ENCODE results near the gene LYSMD1.
A peak's percentile ranks its signal among the peaks of the same experiment; 100 is the strongest.
"Not testable (repeated sequence)": the region's sequence is repeated elsewhere in the genome, so short reads cannot be mapped to it uniquely, and the experiment has no call there.

Gene LYSMD1, protein sequence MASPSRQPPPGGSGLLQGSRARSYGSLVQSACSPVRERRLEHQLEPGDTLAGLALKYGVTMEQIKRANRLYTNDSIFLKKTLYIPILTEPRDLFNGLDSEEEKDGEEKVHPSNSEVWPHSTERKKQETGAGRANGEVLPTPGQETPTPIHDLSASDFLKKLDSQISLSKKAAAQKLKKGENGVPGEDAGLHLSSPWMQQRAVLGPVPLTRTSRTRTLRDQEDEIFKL

DNA sequence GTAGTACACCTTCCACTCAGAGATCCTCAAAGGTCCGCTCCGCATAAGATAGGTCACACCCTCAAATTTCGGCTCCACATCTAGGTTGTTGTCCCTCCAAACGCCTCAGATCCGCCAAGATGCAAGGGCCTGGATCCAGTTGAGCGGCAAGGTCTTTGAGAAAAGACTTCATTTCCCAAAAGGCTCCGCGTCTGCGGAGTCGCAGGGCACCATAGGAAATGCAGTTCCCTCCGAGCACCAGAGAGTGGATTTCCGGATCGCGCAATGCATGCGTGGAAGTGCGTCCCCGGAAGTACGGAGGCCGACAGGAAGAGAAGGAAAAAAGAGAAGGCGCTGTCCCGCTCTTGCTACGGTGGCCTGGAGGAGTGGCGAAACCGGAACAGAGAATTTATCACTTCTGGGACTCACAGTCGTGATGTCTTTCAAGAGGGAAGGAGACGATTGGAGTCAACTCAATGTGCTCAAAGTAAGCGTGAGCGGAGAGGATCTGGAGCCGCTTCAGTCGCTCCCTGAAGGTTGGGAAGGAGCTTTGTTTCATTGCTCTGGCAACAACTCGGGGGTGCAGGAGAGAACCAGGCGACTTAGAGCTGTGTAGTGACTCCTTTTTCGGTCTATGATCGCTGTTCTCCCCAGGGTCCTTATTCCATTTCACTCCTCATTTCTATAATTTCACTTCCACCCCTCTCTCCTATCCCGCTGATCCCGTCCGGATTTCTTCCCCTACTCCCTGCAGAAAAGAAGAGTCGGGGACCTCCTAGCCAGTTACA is at the start of gene LYSMD1, which contains the start of gene SCNM1:
TSS of gene LYSMD1 (minus strand) at position 165 of the 767 bp plus-strand sequence. CDS start 644 bp downstream, outside the sequence.
TSS of gene SCNM1 (plus strand) at position 407 of the 767 bp plus-strand sequence. CDS start at position 416, 9 bp downstream.
- peak; percentile 98 to 99 for DNase-seq

DNA sequence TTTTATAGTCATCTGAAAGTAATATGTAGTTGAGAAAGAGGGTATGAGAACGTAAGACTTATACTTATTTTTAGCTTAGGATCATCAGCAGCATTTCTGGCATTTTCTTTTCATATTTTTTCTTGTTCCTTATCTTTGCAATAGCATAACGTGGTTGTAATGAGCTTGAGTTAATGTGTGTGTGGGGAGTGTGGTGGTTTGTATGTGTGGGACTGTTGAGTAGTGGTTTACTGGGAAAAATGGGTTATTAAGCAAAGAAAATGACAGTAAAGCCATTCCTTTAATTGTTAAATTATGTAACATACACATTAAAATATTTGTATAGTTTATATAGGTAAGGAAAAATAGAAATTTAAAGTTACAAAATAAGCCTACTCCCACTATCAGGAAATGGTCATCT is 47.9 kb upstream of the LYSMD1 start:
- DNase-seq, result no peak

DNA sequence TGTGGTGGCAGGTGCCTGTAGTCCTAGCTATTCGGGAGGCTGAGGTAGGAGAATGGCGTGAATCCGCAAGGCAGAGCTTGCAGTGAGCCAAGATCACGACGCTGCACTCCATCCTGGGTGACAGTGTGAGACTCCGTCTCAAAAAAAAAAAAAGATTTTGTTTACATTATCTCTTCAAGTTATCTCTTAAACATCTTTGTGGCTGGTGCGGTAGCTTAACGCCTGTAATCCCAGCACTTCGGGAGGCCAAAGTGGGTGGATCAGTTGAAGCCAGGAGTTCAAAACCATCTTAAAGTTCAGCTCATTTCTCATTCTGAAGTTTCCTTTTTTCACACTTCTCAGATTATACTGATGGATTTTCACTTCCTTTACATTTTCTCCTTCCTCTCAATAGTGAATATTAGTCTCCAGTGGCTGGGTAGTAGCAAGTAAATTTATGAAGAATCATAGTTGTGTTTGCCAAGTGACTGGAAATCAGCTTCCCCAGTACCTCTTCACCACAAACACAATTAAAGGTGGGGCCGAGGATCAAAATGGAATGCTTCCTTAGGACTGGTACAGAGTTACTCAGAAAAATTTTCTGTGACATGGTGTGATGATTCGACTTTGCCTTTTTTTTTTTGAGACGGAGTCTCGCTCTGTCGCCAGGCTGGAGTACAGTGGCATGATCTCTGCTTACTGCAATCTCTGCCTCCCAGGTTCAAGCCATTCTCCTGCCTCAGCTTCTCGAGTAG is 46.4 kb upstream of the LYSMD1 start:
- no peak for DNase-seq

DNA sequence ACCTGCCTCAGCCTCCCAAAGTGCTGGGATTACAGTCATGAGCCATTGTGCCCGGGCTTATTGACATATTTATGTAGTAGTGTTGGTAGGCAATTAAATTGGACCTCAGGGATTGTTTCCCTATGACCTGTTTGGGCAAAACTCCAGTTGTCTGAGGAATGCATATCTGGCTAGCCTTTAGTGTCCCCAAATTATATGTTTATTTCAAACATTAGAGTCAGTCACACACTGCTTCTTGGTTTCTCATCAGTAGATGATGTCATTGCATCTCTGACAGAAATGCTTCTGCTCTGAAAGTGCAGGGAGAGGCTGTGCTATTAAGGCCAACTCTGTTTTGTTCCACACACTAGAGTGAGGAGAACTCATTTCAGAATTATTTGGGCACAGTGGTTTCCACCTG is 45.1 kb upstream of the LYSMD1 start:
- no peak for DNase-seq

DNA sequence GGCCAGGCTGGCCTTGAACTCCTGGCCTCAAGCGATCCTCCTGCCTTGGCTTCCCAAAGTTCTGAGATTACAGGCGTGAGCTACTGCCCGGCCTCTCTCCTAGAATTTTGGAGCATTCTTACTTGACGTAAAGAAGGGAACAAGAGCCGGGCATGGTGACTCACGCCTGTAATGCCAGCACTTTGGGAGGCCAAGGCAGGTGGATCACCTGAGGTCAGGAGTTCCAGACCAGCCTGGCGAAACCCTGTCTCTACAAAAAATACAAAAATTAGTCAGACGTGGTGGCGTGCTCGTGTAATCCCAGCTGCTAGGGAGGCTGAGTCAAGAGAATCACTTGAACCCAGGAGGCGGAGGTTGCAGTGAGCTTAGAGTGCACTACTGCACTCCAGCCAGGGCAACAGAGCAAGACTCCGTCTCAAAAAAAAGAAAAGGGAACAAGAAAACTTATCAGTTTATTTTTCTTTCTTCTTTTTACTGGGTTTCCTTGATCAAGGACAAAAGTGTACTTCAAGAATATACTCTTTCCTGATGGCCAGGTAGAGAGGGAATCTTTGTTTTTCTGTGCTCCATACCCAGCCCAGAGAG is 39.8 kb upstream of the LYSMD1 start:
- DNase-seq, result not testable (repeated sequence)

DNA sequence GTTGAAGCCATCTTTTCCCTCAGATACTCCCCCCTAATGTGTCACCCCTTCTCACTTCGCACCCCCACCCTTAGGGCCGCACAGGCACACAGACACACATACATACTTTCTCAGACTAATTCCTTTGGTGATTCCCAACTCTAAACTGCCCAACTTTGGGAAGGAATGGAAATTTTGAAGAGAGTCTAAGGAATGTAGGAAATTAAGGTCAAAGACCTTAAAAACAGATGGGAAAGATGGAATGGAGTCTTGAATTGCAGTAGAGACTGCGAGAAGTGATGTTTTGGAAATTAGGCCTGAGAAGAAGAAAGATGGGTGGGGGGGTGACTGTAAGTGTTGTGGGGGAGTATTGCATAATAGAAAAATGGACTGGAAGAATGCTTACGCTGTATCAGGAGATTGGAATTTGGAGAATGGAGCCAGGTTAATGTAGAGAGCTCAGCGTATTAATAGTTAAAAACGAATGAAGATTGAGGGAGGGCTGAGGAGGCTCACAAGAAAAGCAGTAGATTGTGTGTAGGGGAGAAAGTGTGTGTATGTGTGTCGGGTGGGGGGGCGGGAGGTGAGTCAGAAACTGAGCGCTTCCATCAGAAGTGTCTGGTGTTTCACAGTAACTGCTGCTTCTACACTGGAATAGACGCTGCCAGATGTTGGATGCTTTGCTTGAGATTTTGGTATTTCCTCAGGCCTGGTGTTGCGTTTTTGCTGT is 34.3 kb upstream of the LYSMD1 start:
- no peak for DNase-seq

DNA sequence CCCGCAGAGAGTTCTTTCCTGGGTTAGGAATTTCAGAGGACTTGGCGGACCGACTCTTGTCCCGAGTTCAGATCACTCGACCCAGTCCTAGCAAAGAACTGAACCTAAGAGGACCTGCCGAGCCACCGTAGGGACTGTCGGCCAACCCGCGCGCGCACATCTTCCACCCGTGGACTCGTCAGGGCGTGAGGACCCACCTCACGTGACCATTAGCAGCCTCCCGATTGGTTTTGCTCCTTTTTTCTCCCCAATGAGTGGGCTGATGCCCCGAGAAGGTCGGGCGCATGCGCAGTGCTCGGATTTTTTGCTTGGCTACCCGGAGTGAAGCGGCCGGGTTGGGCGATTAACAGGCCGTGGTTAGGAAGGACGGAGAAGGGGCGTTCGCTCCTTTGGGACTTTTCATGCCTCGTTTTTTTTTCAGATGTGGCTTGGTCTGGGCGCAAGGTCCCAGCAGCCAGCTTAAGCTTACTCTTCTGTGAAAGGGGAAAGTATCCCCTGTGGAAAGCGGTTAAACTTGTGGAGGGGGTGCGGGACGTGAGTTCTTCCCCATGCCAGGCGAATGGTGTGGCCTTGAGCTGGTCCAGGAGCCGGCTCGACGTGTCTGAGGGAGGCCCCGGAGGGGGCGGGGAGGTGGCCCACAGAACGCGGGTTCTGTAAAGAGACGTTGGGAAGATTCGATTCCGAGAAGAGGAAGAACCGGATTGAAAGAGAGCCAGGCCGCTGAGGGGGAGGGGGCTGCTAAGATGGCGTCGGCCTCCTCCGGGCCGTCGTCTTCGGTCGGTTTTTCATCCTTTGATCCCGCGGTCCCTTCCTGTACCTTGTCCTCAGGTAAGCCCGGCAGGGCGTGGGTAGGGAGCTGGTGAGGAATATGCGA is 32.8 kb upstream of the LYSMD1 start, which contains the start of gene PIP5K1A:
TSS of gene PIP5K1A (plus strand) at position 299 of the 874 bp plus-strand sequence. CDS start at position 744, 445 bp downstream.
- peak; percentile 99 to 100 for DNase-seq

DNA sequence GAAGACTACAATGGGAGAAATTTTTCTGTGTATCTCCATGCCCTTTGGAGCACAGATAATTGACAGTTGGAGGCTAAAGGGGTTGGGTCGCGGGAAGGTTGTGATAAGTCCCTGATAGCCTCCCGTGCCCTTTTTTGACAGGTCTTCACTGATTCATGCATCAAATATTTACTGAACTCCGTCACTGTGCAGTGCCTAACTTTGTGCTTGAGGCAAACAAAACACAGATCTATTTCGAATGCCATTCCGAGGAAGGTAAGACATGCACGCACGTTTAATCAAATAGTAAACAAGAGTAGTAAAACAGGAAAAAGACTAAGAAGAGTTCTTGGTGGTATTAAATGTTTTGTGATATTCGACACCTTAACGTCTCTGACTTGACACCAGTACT is 32.2 kb upstream of the LYSMD1 start:
- DNase-seq, result no peak

DNA sequence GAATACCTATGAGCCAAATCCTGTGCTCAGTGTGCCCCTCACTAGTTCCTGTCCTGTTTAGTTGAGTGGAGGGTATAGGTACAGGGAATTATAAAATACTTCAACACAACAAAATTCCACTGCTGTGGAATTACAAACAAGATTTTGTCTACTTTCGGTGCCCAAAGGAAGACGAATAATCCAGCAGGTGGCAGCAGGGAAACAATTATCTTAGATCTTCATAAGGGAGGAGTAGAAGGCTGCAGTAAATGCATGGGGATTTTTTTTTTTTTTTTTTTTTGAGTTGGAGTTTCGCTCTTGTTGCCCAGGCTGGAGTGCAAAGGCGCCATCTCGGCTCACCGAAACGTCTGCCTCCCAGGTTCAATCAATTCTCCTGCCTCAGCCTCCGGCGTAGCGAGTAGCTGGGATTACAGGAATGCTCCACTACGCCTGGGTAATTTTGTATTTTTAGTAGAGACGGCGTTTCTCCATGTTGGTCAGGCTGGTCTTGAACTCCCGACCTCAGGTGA is 30.6 kb upstream of the LYSMD1 start:
- peak; percentile 79 to 84 for DNase-seq

DNA sequence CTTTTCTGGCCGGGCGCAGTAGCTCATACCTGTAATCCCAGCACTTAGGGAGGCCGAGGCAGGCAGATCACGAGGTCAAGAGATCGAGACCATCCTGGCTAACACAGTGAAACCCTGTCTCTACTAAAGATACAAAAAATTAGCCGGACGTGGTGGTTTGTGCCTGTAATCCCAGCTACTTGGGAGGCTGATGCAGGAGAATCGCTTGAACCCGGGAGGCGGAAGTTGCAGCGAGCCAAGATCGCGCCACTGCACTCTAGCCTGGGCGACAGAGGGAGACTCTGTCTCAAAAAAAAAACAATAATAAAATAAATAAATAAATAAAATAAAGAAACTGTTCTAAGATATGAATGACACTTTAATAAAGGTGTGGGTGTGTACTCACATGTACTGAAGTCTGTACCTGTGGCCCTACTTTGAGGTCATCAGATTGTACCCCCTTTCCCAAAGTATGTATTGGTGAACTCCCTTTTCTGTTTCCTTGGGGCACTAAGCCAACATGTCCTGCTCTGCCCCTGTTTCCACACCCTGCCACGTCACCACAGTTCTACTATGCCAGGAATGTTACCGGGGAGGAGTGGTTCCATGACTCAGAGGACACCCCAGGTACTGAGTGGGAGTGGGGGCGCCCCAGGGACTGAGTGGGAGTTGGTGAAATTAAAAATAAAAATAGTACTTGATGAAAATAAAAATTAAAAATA is 29.3 kb upstream of the LYSMD1 start:
- DNase-seq, result not testable (repeated sequence)

DNA sequence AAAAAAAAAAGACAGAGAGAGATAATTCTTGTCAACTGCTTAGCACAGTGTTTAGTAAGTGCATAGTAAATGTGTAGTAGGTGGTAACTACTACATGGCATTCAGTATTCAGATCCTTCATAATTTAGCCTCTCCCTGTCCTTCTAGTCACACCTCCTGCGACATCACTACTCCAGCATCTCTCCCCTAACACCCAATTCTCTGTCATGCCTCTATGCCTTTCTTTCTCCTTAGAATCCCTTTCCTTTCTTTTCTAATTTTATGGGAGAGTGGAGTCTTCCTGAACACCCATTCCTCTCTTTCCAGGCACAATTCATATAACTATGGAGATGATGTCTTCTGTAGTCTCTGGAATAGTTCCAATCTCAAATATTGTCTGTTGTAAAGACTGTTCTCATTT is 28.2 kb upstream of the LYSMD1 start:
- DNase-seq, result no peak

DNA sequence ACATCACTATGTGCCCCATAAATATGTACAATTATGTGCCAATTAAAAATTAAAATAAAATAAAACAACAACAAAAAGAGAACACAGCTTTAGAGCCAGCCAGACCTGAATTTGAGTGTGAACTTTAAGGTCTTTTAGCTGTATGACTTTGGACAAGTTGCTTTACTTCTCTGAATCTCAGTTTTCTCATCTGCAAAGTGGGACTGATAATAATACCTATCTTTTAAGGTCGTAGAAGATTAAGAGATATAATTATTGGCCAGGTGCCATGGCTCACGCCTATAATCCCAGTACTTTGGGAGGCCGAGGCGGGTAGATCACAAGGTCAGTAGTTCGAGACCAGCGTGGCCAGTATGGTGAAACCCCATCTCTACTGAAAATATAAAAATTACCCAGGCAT is 27.6 kb upstream of the LYSMD1 start:
- DNase-seq, result no peak

DNA sequence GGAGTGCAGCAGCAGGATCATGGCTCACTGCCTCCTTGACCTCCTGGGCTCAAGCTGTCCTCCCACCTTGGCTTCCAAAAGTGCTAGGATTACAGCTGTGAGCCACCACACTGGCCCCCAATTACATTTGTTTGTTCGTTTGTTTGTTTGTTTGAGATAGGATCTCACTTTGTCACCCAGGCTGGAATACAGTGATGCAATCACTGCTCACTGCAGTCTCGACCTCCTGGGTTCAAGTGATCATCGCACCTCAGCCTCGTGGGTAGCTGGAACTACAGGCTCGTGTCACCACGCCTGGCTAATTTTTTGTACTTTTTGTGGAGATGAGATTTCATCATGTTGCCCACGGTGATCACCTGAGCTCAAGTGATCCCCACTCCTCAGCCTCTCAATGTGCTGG is 26.3 kb upstream of the LYSMD1 start:
- no peak for DNase-seq

DNA sequence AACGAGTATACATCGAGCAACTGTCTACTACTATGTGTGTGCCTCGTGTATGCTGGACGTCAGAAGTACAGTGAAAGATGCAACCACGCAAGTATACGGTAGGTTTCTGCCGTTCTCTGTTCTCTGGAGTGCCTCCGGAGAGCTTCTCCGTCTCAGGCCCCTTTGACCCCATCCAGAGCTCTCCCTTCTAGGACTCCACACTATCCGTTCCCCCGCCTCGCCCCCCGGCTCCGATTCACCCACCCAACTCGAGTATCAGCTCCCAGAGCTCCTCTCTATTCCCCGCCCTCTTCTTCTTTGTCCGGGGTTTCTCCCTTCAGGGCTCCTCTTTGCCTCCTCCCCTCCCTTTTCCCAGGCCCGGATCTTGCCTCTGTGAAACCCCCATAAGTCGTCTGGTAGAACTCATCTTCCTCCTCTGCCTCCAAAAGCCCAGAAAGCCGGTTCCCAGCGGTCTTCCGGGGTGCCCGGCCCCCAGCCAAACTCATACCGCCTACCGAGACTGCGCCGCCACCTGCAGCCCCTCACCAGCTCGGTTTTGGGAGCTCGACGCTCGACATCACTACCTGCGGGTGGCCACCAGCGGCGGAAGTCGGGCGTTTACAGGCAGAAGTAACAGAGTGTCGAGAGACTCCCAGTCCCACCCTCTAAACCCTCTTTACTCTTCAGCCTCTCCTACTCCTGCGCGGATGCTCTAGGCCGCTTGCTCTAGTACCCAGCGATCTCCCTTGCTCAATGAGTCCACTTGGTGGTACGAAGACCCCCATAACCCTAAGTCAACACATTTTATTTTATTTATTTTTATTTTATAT is 24.1 kb upstream of the LYSMD1 start, which contains the start of gene VPS72:
TSS of gene VPS72 (minus strand) at position 561 of the 809 bp plus-strand sequence. CDS start at position 485, 76 bp downstream.
- DNase-seq, result peak; percentile 93

DNA sequence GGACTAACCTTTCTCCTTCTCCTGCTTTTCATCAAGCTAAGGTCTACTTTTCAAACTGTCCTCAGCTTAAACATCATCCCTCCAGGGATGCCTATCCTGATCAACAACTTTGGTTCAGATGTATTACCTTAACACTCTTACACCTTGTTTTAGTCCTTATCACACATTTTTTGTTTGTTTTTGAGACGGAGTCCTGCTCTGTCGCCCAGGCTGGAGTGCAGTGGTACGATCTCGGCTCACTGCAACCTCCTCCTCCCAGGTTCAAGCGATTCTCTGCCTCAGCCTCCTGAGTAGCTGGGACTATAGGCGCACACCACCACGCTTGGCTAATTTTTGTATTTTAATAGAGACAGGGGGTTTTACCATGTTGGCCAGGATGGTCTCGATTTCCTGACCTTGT is 23.0 kb upstream of the LYSMD1 start:
- not testable (repeated sequence) for DNase-seq

DNA sequence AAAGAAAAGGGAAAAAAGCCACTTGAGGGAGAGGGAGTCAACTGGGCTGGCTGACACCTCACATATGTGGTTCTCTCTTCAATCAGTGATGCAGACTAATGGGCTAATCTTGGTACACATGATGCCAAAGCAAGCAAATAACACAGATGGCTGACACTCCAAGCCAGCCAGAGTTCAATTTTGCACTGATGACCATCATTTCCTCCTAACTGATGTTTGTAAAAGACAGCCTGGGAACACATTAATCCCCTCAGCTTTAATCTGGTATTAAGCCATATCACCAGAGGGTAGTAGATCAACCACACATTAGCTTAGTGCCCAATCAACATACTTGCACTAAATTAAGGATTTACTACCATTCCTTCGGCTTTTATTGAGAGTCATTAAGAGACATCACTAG is 21.5 kb upstream of the LYSMD1 start:
- no peak for DNase-seq

DNA sequence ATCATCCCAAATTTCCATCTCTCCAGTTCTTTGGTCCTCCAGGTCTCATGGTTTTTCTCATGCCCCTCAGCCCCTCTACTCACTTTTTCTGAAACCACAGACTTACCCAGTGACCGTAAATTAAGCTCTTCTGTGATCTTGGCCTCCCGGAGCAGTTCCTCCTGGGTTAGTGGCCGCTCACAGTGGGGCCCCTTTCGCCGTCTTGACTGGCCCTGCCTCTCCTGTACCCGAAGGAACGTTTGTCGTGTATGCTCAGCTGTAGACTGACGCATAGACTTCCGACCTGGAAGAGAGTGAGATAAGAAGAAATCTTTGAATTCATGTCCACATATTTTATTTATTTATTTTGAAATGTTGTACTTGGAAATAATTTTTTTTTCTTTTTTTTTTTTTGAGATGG is 18.5 kb upstream of the LYSMD1 start:
- DNase-seq, result no peak

DNA sequence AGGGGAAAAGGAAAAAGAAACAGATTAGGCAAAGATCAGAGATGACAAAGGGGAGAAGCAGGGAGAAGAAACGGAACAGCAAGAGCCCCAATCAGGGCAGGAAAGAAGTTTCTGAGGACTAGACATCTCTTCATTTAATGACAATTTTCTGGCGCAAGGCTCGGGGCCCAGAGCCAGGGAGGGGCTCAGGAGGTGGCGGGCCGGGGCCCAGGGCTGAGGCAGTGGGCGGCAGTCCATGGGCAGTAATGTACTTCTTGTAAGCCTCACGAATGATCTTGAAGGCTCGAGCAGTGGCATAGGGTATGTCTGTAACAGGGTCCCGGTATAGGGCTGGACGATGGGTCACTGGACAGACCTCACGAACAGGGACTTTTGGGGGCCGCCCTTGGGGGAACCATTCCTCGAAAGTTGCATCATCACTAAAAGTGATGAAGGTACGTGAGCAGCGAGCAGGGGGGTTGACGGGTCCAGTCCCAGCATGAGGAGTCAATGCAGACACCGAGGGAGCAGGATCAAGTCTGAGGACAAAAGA is 10.9 kb upstream of the LYSMD1 start:
- no peak for DNase-seq

DNA sequence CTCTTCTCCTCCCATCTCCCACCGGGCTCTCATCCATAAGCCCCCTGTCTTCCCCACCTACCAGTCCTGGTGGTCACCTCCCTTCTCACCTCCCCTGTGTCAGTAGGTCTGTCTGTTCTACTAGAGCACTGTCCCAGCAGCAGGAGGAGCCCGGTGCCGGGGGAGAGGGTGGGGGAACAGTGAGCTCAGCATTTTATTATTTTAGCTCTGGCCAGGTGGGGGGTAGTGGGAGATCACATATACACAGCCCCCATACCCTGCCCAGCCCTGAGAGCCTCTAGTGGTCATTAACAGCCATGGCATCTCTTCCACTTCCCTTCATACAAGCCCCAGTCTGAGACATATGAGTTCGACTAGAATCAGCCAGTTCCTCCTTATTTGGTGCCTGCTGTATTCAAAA is 10.2 kb upstream of the LYSMD1 start, which contains the start of gene TMOD4:
TSS of gene TMOD4 (minus strand) at position 119 of the 400 bp plus-strand sequence. CDS start 1,106 bp downstream, outside the sequence.
- no peak for DNase-seq

Data from NCI-H187 (cell line).